H1 (cell line): ENCODE data around the gene CRELD1. TPM values are rescaled to one million over a fixed set of nuclear protein-coding genes. Genes with fewer than 3 reads are reported as not detected.

Experiments used
- CTCF ChIA-PET: fragments of 300-600 bp; sonication (Branson Sonifier 250); formaldehyde crosslinking; loops from one replicate; lab custom pipeline; 2021; ENCODE audit not compliant: partially characterized antibody; lab: Charles Lee
- POLR2A ChIA-PET: fragments of 300-600 bp; sonication (Branson Sonifier 250); formaldehyde crosslinking; loops from one replicate; lab custom pipeline; 2021; ENCODE audit warnings: inconsistent platforms; ENCODE audit not compliant: partially characterized antibody; lab: Charles Lee
- DNase-seq, 2 experiments: peaks; one replicate each; pipeline versions ENCODE4 v3.0.0 to v3.0.0-alpha.2; 2010 to 2022; ENCODE audit warnings: low spot score in 2 of 2, low read depth in 1 of 2, mixed read lengths in 1 of 2
- FAIRE-seq: peaks from 2 replicates; lab custom pipeline; 2011; peaks lifted over from hg19 to GRCh38; lab: Jason Lieb, UNC
- H2AFZ ChIP-seq: 2 replicates; pipeline ENCODE4 v1.8.1; 2012; ENCODE audit warnings: low read length, inconsistent platforms
- H2AK5ac ChIP-seq: 2 replicates; pipeline ENCODE4 v1.6.1; 2013; ENCODE audit warnings: low read depth, low read length
- H2BK120ac ChIP-seq: replicated peaks from 2 replicates; pipeline ENCODE3; 2013; ENCODE audit warnings: low read depth, low read length, inconsistent platforms
- H2BK12ac ChIP-seq: 2 replicates; pipeline ENCODE4 v1.6.1; 2013; ENCODE audit warnings: low read depth, low read length
- H2BK15ac ChIP-seq: 2 replicates; pipeline ENCODE4 v1.6.1; 2013; ENCODE audit warnings: low read length
- H2BK20ac ChIP-seq: 2 replicates; pipeline ENCODE4 v1.6.1; 2013; ENCODE audit warnings: low read length
- H2BK5ac ChIP-seq: 2 replicates; pipeline ENCODE4 v1.6.1; 2013; ENCODE audit warnings: low read depth, low read length
- H3K14ac ChIP-seq: 2 replicates; pipeline ENCODE4 v1.6.1; 2013; ENCODE audit warnings: inconsistent platforms; ENCODE audit not compliant: insufficient read length
- H3K18ac ChIP-seq: 2 replicates; pipeline ENCODE4 v1.6.1; 2013; ENCODE audit warnings: low read length; ENCODE audit errors: extremely low read depth
- H3K23ac ChIP-seq: 2 replicates; pipeline ENCODE4 v1.6.1; 2013; ENCODE audit warnings: inconsistent platforms; ENCODE audit not compliant: insufficient read length
- H3K23me2 ChIP-seq: 2 replicates; pipeline ENCODE4 v1.6.1; 2013; ENCODE audit warnings: low read depth, low read length
- H3K27ac ChIP-seq: 2 replicates; pipeline ENCODE4 v1.6.1; 2011; ENCODE audit warnings: low read depth, low read length, inconsistent platforms
- H3K27me3 ChIP-seq, 4 experiments: replicated peaks in 1 of 4; 1 replicate in 1 of 4; 2 replicates in 3 of 4; pipeline versions ENCODE4 v1.6.1 to v1.8.1; 2011 to 2013; ENCODE audit warnings: low read length in 3 of 4, mild to moderate bottlenecking in 3 of 4, inconsistent platforms in 2 of 4, mixed read lengths in 2 of 4, moderate library complexity in 1 of 4; ENCODE audit not compliant: control insufficient read depth in 3 of 4, insufficient read depth in 3 of 4; ENCODE audit errors: extremely low read depth in 1 of 4
- H3K36me3 ChIP-seq, 4 experiments: 2 replicates each; pipeline versions ENCODE4 v1.6.1 to v1.8.1; 2011 to 2013; ENCODE audit warnings: mild to moderate bottlenecking in 4 of 4, low read length in 3 of 4, moderate library complexity in 2 of 4, control low read depth in 1 of 4, inconsistent platforms in 1 of 4; ENCODE audit not compliant: insufficient read depth in 4 of 4, control insufficient read depth in 2 of 4
- H3K4ac ChIP-seq: replicated peaks from 2 replicates; pipeline ENCODE3; 2013; ENCODE audit warnings: low read length, low read depth, mixed read lengths, inconsistent platforms; ENCODE audit not compliant: insufficient read length
- H3K4me1 ChIP-seq, 4 experiments: replicated peaks in 1 of 4; 1 replicate in 1 of 4; 2 replicates in 3 of 4; pipeline versions ENCODE4 v1.6.1 to v1.8.1; 2011 to 2013; ENCODE audit warnings: low read length in 3 of 4, inconsistent platforms in 2 of 4, mixed read lengths in 1 of 4; ENCODE audit not compliant: insufficient read depth in 4 of 4, control insufficient read depth in 3 of 4
- H3K4me2 ChIP-seq, 2 experiments: 2 replicates each; pipeline versions ENCODE4 v1.6.1 to v1.8.1; 2011 to 2013; ENCODE audit warnings: low read depth in 2 of 2, low read length in 2 of 2, control low read depth in 1 of 2, inconsistent platforms in 1 of 2, mild to moderate bottlenecking in 1 of 2; ENCODE audit not compliant: insufficient read depth in 1 of 2
- H3K4me3 ChIP-seq, 4 experiments: fragments of 200-600, 300-600 bp in 1 of 4; sonication (generic), shearing (Covaris generic), sonication (Bioruptor Twin) in 1 of 4; 2 replicates each; pipeline versions ENCODE4 v1.5.1 to v1.8.1; 2011 to 2016; ENCODE audit warnings: low read length in 4 of 4, low read depth in 3 of 4, control low read depth in 2 of 4, inconsistent platforms in 2 of 4, mild to moderate bottlenecking in 2 of 4, mixed read lengths in 1 of 4, moderate library complexity in 1 of 4; ENCODE audit not compliant: insufficient read depth in 2 of 4; ENCODE audit errors: extremely low read depth in 1 of 4
- H3K56ac ChIP-seq: replicated peaks from 2 replicates; pipeline ENCODE3; 2013; ENCODE audit warnings: low read depth, mild to moderate bottlenecking, mixed read lengths, low read length, inconsistent platforms; ENCODE audit not compliant: insufficient read length
- H3K79me1 ChIP-seq: 2 replicates; pipeline ENCODE4 v1.6.1; 2013; ENCODE audit warnings: low read depth, low read length, control low read depth
- H3K79me2 ChIP-seq, 2 experiments: 2 replicates each; pipeline versions ENCODE4 v1.6.1 to v1.8.1; 2012 to 2013; ENCODE audit warnings: low read length in 2 of 2, mild to moderate bottlenecking in 2 of 2, inconsistent platforms in 1 of 2; ENCODE audit not compliant: insufficient read depth in 2 of 2, control insufficient read depth in 1 of 2
- H3K9ac ChIP-seq, 4 experiments: replicated peaks in 1 of 4; 1 replicate in 1 of 4; 2 replicates in 3 of 4; pipeline versions ENCODE4 v1.6.1 to v1.8.1; 2011 to 2013; ENCODE audit warnings: low read depth in 3 of 4, low read length in 3 of 4, control low read depth in 2 of 4, mild to moderate bottlenecking in 2 of 4, moderate library complexity in 2 of 4, inconsistent platforms in 1 of 4; ENCODE audit errors: extremely low read depth in 1 of 4
- H3K9me3 ChIP-seq, 2 experiments: 2 replicates each; pipeline versions ENCODE4 v1.6.1 to v1.8.1; 2012 to 2013; ENCODE audit warnings: mild to moderate bottlenecking in 2 of 2, moderate library complexity in 2 of 2, control low read depth in 1 of 2, inconsistent platforms in 1 of 2, low read depth in 1 of 2, low read length in 1 of 2, mixed read lengths in 1 of 2; ENCODE audit not compliant: insufficient read depth in 2 of 2
- H4K20me1 ChIP-seq, 2 experiments: replicated peaks in 1 of 2; 2 replicates each; pipeline versions ENCODE3 to v1.8.1; 2011 to 2013; ENCODE audit warnings: inconsistent platforms in 2 of 2, low read length in 2 of 2, mild to moderate bottlenecking in 1 of 2; ENCODE audit not compliant: insufficient read depth in 2 of 2, control insufficient read depth in 1 of 2
- H4K5ac ChIP-seq: 2 replicates; pipeline ENCODE4 v1.6.1; 2013; ENCODE audit warnings: low read length, low read depth, mixed read lengths, inconsistent platforms; ENCODE audit not compliant: insufficient read length
- H4K8ac ChIP-seq: 2 replicates; pipeline ENCODE4 v1.8.0; 2013; ENCODE audit warnings: mild to moderate bottlenecking, moderate library complexity, low read length, inconsistent platforms; ENCODE audit not compliant: insufficient read depth; ENCODE audit errors: extremely low read depth
- H4K91ac ChIP-seq: replicated peaks from 2 replicates; pipeline ENCODE3; 2013; ENCODE audit warnings: low read length, mixed read lengths, inconsistent platforms; ENCODE audit not compliant: insufficient read length
- BRCA1 ChIP-seq: IDR thresholded peaks from 2 replicates; pipeline ENCODE4 v1.6.1; 2012; ENCODE audit warnings: low read depth, low read length, improper control_type of control experiment
- KDM4A ChIP-seq: IDR thresholded peaks from one replicate; pipeline ENCODE4 v1.7.1; 2012; ENCODE audit warnings: low read depth, mild to moderate bottlenecking, moderate library complexity, low read length, inconsistent platforms; ENCODE audit not compliant: severe bottlenecking
- WGBS, 2 experiments: shearing (Covaris generic) in 1 of 2; methylation state at CpG; one replicate each; pipeline versions ENCODE4 v1.1.6 to v1.1.7; 2013 to 2015; ENCODE audit warnings: low lambda C conversion rate in 2 of 2, mixed read lengths in 2 of 2, inconsistent platforms in 1 of 2, low coverage in 1 of 2, missing lambda C conversion rate in 1 of 2; ENCODE audit not compliant: insufficient replicate concordance in 2 of 2, insufficient coverage in 1 of 2, insufficient read length in 1 of 2; ENCODE audit errors: extremely low coverage in 1 of 2, missing lambda C conversion rate in 1 of 2; 5-methylcytosine and 5-hydroxymethylcytosine counted together
- polyA plus RNA-seq, 7 experiments: library from polyadenylated mRNA; depleted of rRNA in 3 of 7; stranded (reverse) in 5 of 7; unstranded in 2 of 7; fragments of >200 nt in 5 of 7; fragments of 200-250 nt in 2 of 7; gene quantifications; 1 replicate in 5 of 7; 2 replicates in 1 of 7; 4 replicates in 1 of 7; pipeline versions ENCODE4 v1.2.1 to v1.2.3, GENCODE V29; 2011 to 2013; ENCODE audit warnings: missing spikeins in 2 of 7, mixed read lengths in 2 of 7
- total RNA-seq: library from RNA; stranded (reverse); fragmentation: NEBNext Ultra II Directional; extraction: Animal tissue kit (Norgen Biotek cat#: 25700); gene quantifications from 2 replicates; pipeline ENCODE4 v1.2.1, GENCODE V29; 2021

The CRELD1 gene
- total and polyA plus RNA-seq, 2 of the 8 experiments (the other 6 are each of a cell fraction or from before 2014, with no cell fraction given), result 12.9 to 15.1 TPM

GRCh38 chr3:9994086-9994844, 60.6 kb downstream of the CRELD1 start:
- Histone ChIP-seq H3K36me3 (peaks cover 0 to 21% (median 7%) of the 10 kb centered on the region in 4 experiments; a peak in 5 of 8 replicates), H2AFZ (no peak overlapping the region), H3K27ac (no peak overlapping the region), H2BK5ac (no peak overlapping the region), H2BK20ac (no peak overlapping the region), H3K79me2 (peaks cover 0 to 59% of the 10 kb centered on the region in 2 experiments; a peak in 2 of 4 replicates), H3K79me1 (0 out of 2 replicates have a peak, but pooled peaks cover 3% of the 10 kb centered on the region), H2AK5ac (no peak overlapping the region), H2BK15ac (no peak overlapping the region), H4K20me1 (peaks cover 0 to 2% of the 10 kb centered on the region in 2 experiments), H4K91ac (no peak overlapping the region), H3K23me2 (no peaks in the 10 kb centered on the region), H3K4me1 (no peaks in the 10 kb centered on the region), H3K4ac (no peak overlapping the region), H3K4me2 (no peak overlapping the region), H3K56ac (no peak overlapping the region)
- POLR2A ChIA-PET, result interaction anchor here (0.7 to 3.2 kb wide), 3 partner anchors 10 to 60 kb away, joined by 3 to 16 read pairs (median 4); partner anchors contain the start of gene CRELD1
- 99% methylated on average over 10 of the region's 10 CpGs; no CpG with 5 or more reads in 1 of the 2 experiments for WGBS, 2 experiments
- FAIRE-seq, result no peak
- TF ChIP-seq BRCA1, result no peak
- no peak for TF ChIP-seq KDM4A
- TF ChIP-seq, all 59 proteins: peak for 0
- Histone ChIP-seq H3K4me3 (no peak overlapping the region), H2BK12ac (no peak overlapping the region), H3K9ac (no peak overlapping the region), H2BK120ac (no peak overlapping the region), H3K18ac (no peak overlapping the region), H3K9me3 (no peaks in the 10 kb centered on the region), H3K27me3 (no peaks in the 10 kb centered on the region), H3K23ac (no peak overlapping the region), H4K5ac (no peak overlapping the region), H4K8ac (no peak overlapping the region), H3K14ac (no peak overlapping the region)
- no peak for DNase-seq
- CTCF ChIA-PET, result interaction anchor here (0.7 to 3.4 kb wide), 7 partner anchors 9 to 67 kb away, joined by 3 to 21 read pairs (median 3); partner anchors contain the start of gene PRRT3
